HepG2 (cell line): Measurements from ENCODE around the gene MAP3K20. TPM values are rescaled to one million over a fixed set of nuclear protein-coding genes. Genes with fewer than 3 reads are reported as not detected.
A peak's percentile ranks its signal among the peaks of the same experiment; 100 is the strongest.

Experiments used
- ATAC-seq: fragments of 200-7000 bp; cut with Tn5 transposase; 3 replicates; pipeline ENCODE4 v1.9.1; 2020; ENCODE audit warnings: mild to moderate bottlenecking, moderate library complexity
- BruUV-seq: library from RNA; stranded (reverse); fragments of 400-500 nt; replicated peaks from 2 replicates; lab custom pipeline; 2021; lab: Mats Ljungman, UMichigan
- CTCF ChIA-PET: fragments of 300-600 bp; formaldehyde crosslinking; extraction: SDS; loops from one replicate; lab custom pipeline; 2021; ENCODE audit warnings: low total read pairs, inconsistent platforms, low intra/inter-chr PET ratio; lab: Yijun Ruan, JAX
- POLR2A ChIA-PET: fragments of 350-600 bp; sonication (Branson Sonifier 250); formaldehyde crosslinking; loops from one replicate; lab custom pipeline; 2020; ENCODE audit warnings: antibody characterized with exemption, inconsistent platforms; lab: Yijun Ruan, JAX
- DNase-seq: peaks from one replicate; pipeline ENCODE4 v3.0.0-alpha.2; 2015; ENCODE audit warnings: low spot score
- FAIRE-seq: peaks from 3 replicates; lab custom pipeline; 2011; peaks lifted over from hg19 to GRCh38; lab: Jason Lieb, UNC
- H2AFZ ChIP-seq: one replicate; pipeline ENCODE4 v1.6.1; 2011; ENCODE audit warnings: low read length, inconsistent platforms
- H3K27ac ChIP-seq: fragments of 300-600 bp; 3 replicates; pipeline ENCODE4 v1.8.0; 2011; ENCODE audit warnings: mixed run types, mild to moderate bottlenecking, mixed read lengths, low read length, inconsistent platforms; ENCODE audit not compliant: insufficient read depth; ENCODE audit errors: extremely low read length
- H3K27me3 ChIP-seq, 2 experiments: fragments of 200-600 bp in 1 of 2; 2 replicates in 1 of 2; 3 replicates in 1 of 2; pipeline versions ENCODE4 v1.6.0 to v1.8.0; 2011; ENCODE audit warnings: low read length in 2 of 2, mild to moderate bottlenecking in 2 of 2, moderate library complexity in 2 of 2, inconsistent platforms in 1 of 2; ENCODE audit not compliant: insufficient read depth in 2 of 2, control insufficient read depth in 1 of 2
- H3K36me3 ChIP-seq, 2 experiments: fragments of 200-600 bp in 1 of 2; replicated peaks in 1 of 2; 2 replicates in 1 of 2; 3 replicates in 1 of 2; pipeline versions ENCODE4 v1.5.1 to v1.8.0; 2011; ENCODE audit warnings: low read length in 2 of 2, inconsistent platforms in 1 of 2; ENCODE audit not compliant: insufficient read depth in 2 of 2, control insufficient read depth in 1 of 2
- H3K4me1 ChIP-seq: 2 replicates; pipeline ENCODE4 v1.5.1; 2012; ENCODE audit warnings: low read length, inconsistent platforms; ENCODE audit not compliant: insufficient read depth
- H3K4me2 ChIP-seq: 2 replicates; pipeline ENCODE4 v1.6.0; 2011; ENCODE audit warnings: low read depth, low read length, inconsistent platforms
- H3K4me3 ChIP-seq, 3 experiments: fragments of 200-600 bp in 1 of 3; sonication (generic), shearing (Covaris generic) in 1 of 3; replicated peaks in 1 of 3; 2 replicates each; pipeline ENCODE4 v1.5.1; 2011 to 2016; ENCODE audit warnings: low read length in 3 of 3, inconsistent platforms in 2 of 3, low read depth in 2 of 3, mild to moderate bottlenecking in 2 of 3, control low read depth in 1 of 3, mixed read lengths in 1 of 3; ENCODE audit not compliant: insufficient read depth in 1 of 3
- H3K79me2 ChIP-seq: one replicate; pipeline ENCODE4 v1.6.1; 2011; ENCODE audit warnings: low read length, inconsistent platforms; ENCODE audit not compliant: insufficient read depth
- H3K9ac ChIP-seq: 2 replicates; pipeline ENCODE4 v1.6.0; 2011; ENCODE audit warnings: mild to moderate bottlenecking, low read depth, low read length, inconsistent platforms; ENCODE audit not compliant: insufficient read depth
- H3K9me3 ChIP-seq: 2 replicates; pipeline ENCODE4 v1.5.1; 2012; ENCODE audit warnings: mild to moderate bottlenecking, low read length
- H4K20me1 ChIP-seq: 2 replicates; pipeline ENCODE4 v1.6.0; 2011; ENCODE audit warnings: inconsistent platforms, mild to moderate bottlenecking, low read length, moderate library complexity; ENCODE audit not compliant: insufficient read depth
- CBFB ChIP-seq: sonication (generic); formaldehyde crosslinking; IDR thresholded peaks from 2 replicates; pipeline ENCODE4 v1.4.0; 2020; ENCODE audit warnings: missing genetic modification reagents
- ELF3 ChIP-seq: IDR thresholded peaks from 2 replicates; pipeline ENCODE4 v1.6.1; 2016; ENCODE audit warnings: missing genetic modification reagents, missing compliant biosample characterization
- FOXK1 ChIP-seq: sonication (generic); formaldehyde crosslinking; IDR thresholded peaks from 2 replicates; pipeline ENCODE4 v1.4.0; 2020; ENCODE audit warnings: low read depth, missing genetic modification reagents, borderline replicate concordance
- HNRNPUL1 ChIP-seq: fragments of 200-400 bp; formaldehyde crosslinking; IDR thresholded peaks from 2 replicates; pipeline ENCODE4 v1.6.1; 2017; ENCODE audit warnings: low read depth, mild to moderate bottlenecking, low read length, moderate library complexity
- ISL2 ChIP-seq: sonication (generic); formaldehyde crosslinking; IDR thresholded peaks from 2 replicates; pipeline ENCODE4 v1.5.0; 2020; ENCODE audit warnings: missing genetic modification reagents
- KDM4B ChIP-seq: sonication (generic); formaldehyde crosslinking; IDR thresholded peaks from 2 replicates; pipeline ENCODE4 v1.4.0; 2020; ENCODE audit warnings: missing genetic modification reagents
- NFKB2 ChIP-seq: sonication (generic); formaldehyde crosslinking; IDR thresholded peaks from 2 replicates; pipeline ENCODE4 v1.4.0; 2020; ENCODE audit warnings: missing genetic modification reagents, borderline replicate concordance
- NRL ChIP-seq: sonication (generic); formaldehyde crosslinking; IDR thresholded peaks from 2 replicates; pipeline ENCODE4 v1.5.0; 2020; ENCODE audit warnings: missing genetic modification reagents, mild to moderate bottlenecking, moderate library complexity, borderline replicate concordance
- PAX8 ChIP-seq: sonication (generic); formaldehyde crosslinking; IDR thresholded peaks from 2 replicates; pipeline ENCODE4 v1.8.0; 2022; ENCODE audit warnings: mild to moderate bottlenecking, missing genetic modification reagents, borderline replicate concordance
- PREB ChIP-seq: sonication (generic); formaldehyde crosslinking; IDR thresholded peaks from 2 replicates; pipeline ENCODE4 v1.4.0; 2020; ENCODE audit warnings: missing genetic modification reagents
- PRMT3 ChIP-seq: sonication (generic); formaldehyde crosslinking; IDR thresholded peaks from 2 replicates; pipeline ENCODE4 v1.8.1; 2022; ENCODE audit warnings: low read depth, mild to moderate bottlenecking, moderate library complexity, missing genetic modification reagents, borderline replicate concordance
- RARG ChIP-seq: sonication (generic); formaldehyde crosslinking; IDR thresholded peaks from 2 replicates; pipeline ENCODE4 v1.4.0; 2020; ENCODE audit warnings: low read depth, mild to moderate bottlenecking, missing genetic modification reagents
- RBM39 ChIP-seq: fragments of 200-400 bp; formaldehyde crosslinking; IDR thresholded peaks from one replicate; pipeline ENCODE4 v1.6.1; 2018; ENCODE audit warnings: antibody characterized with exemption, mild to moderate bottlenecking, low read depth, low read length; ENCODE audit not compliant: poor library complexity, severe bottlenecking
- RFX3 ChIP-seq: IDR thresholded peaks from 2 replicates; pipeline ENCODE4 v1.6.1; 2016; ENCODE audit warnings: missing biosample characterization, missing genetic modification reagents
- SAP130 ChIP-seq: IDR thresholded peaks from 2 replicates; pipeline ENCODE4 v1.6.1; 2016; ENCODE audit warnings: low read depth
- ZNF143 ChIP-seq: sonication (generic); formaldehyde crosslinking; IDR thresholded peaks from 2 replicates; pipeline ENCODE4 v1.4.0; 2020; ENCODE audit warnings: missing genetic modification reagents
- ZNF337 ChIP-seq: sonication (generic); formaldehyde crosslinking; IDR thresholded peaks from 2 replicates; pipeline ENCODE4 v1.5.1; 2020; ENCODE audit warnings: missing genetic modification reagents, low read depth, mild to moderate bottlenecking, borderline replicate concordance
- ZNF766 ChIP-seq: sonication (generic); formaldehyde crosslinking; IDR thresholded peaks from 2 replicates; pipeline ENCODE4 v1.5.0; 2020; ENCODE audit warnings: missing genetic modification reagents, borderline replicate concordance
- WGBS: methylation state at CpG from one replicate; pipeline ENCODE4 v1.1.6; 2017; ENCODE audit warnings: low lambda C conversion rate; 5-methylcytosine and 5-hydroxymethylcytosine counted together
- in situ Hi-C: cut with HindIII; loops from 2 replicates; pipeline ENCODE4 v1.10.0; 2017; ENCODE audit warnings: low pct_unique_long_range_greater_than_20kb; ENCODE audit not compliant: extremely low pct_ligation_motif_present
- intact Hi-C: fragments of 100-400 bp; cut with micrococcal nuclease; formaldehyde crosslinking; loops from one replicate; pipeline ENCODE4 v1.10.0; 2022; ENCODE audit not compliant: unreplicated experiment
- polyA plus RNA-seq, 8 experiments: library from polyadenylated mRNA; depleted of rRNA in 3 of 8; stranded (reverse) in 7 of 8; unstranded in 1 of 8; fragments of >200 nt; fragmentation: Illumina TruSeq in 4 of 8; extraction: Trizol in 4 of 8; gene quantifications; 2 replicates each; pipeline versions ENCODE4 v1.2.1 to v1.2.3, GENCODE V29; 2011 to 2016; ENCODE audit warnings: low read depth in 4 of 8, missing spikeins in 1 of 8, mixed read lengths in 1 of 8; ENCODE audit not compliant: insufficient read depth in 1 of 8
- total RNA-seq, 5 experiments: library from RNA; depleted of rRNA; stranded (reverse); fragments of >200 nt; fragmentation: Illumina TruSeq; extraction: Trizol; gene quantifications; 2 replicates each; pipeline ENCODE4 v1.2.3, GENCODE V29; 2016; ENCODE audit warnings: low read depth in 1 of 5
- TF ChIP-seq, protein P1 (sequence below): sonication (generic); formaldehyde crosslinking; IDR thresholded peaks from 2 replicates; pipeline ENCODE4 v1.4.0; 2020; ENCODE audit warnings: missing genetic modification reagents, borderline replicate concordance

MAP3K20 gene
- total and polyA plus RNA-seq, 2 of the 13 experiments (the other 11 are each of a cell fraction or from before 2014, with no cell fraction given), result 5.2 to 13.5 TPM

- H3K9me3 ChIP-seq, result no peaks in the 10 kb centered on the region
- FAIRE-seq, result peak; percentile 61
- no peaks in the 10 kb centered on the region for H4K20me1 ChIP-seq
- no peaks in the 10 kb centered on the region for H3K79me2 ChIP-seq
- H3K36me3 ChIP-seq, result no peaks in the 10 kb centered on the region
- peak; percentile 92 for DNase-seq
- no peaks in the 10 kb centered on the region for H3K27me3 ChIP-seq
- peak; percentile 89 for ATAC-seq
- H2AFZ ChIP-seq, result no peak overlapping the region
- H3K4me1 ChIP-seq, result peaks cover 43% of the 10 kb centered on the region
- no TSS peak for BruUV-seq
- intact Hi-C loops (no loop called here), in situ Hi-C loops (no loop called here)
- H3K9ac ChIP-seq, result no peak overlapping the region
- peak overlapping the region; percentile 32 for H3K27ac ChIP-seq
- no peak overlapping the region for H3K4me3 ChIP-seq
- ChIA-PET CTCF (no interaction called here), POLR2A (interaction anchor here (0.9 to 1.7 kb wide), 5 partner anchors 9 to 82 kb away, joined by 3 to 12 read pairs (median 4); no protein-coding TSS in a partner anchor)
- whole genome bisulfite sequencing, result 5% methylated on average over 4 of the region's 4 CpGs
- H3K4me2 ChIP-seq, result peak overlapping the region; percentile 50
- 0 out of 2 replicates have a peak, but pooled peaks have one; percentile 62 for TF ChIP-seq ZNF766
- no peak for TF ChIP-seq PRMT3 (CRISPR knock-in tag)
- TF ChIP-seq RARG (CRISPR knock-in tag), result no peak
- 0 out of 2 replicates have a peak, but pooled peaks have one; percentile 46 for TF ChIP-seq FOXK1
- no peak for TF ChIP-seq ZNF143 (CRISPR knock-in tag)
- TF ChIP-seq HNRNPUL1, result no peak
- 0 out of 2 replicates have a peak, but pooled peaks have one; percentile 50 for TF ChIP-seq SAP130 (CRISPR knock-in tag)
- no peak for TF ChIP-seq KDM4B
- no peak for TF ChIP-seq PAX8 (CRISPR knock-in tag)
- TF ChIP-seq NRL, result no peak
- TF ChIP-seq ISL2, result no peak
- TF ChIP-seq ELF3 (CRISPR knock-in tag), result peak; percentile 65
- TF ChIP-seq, protein P1, sequence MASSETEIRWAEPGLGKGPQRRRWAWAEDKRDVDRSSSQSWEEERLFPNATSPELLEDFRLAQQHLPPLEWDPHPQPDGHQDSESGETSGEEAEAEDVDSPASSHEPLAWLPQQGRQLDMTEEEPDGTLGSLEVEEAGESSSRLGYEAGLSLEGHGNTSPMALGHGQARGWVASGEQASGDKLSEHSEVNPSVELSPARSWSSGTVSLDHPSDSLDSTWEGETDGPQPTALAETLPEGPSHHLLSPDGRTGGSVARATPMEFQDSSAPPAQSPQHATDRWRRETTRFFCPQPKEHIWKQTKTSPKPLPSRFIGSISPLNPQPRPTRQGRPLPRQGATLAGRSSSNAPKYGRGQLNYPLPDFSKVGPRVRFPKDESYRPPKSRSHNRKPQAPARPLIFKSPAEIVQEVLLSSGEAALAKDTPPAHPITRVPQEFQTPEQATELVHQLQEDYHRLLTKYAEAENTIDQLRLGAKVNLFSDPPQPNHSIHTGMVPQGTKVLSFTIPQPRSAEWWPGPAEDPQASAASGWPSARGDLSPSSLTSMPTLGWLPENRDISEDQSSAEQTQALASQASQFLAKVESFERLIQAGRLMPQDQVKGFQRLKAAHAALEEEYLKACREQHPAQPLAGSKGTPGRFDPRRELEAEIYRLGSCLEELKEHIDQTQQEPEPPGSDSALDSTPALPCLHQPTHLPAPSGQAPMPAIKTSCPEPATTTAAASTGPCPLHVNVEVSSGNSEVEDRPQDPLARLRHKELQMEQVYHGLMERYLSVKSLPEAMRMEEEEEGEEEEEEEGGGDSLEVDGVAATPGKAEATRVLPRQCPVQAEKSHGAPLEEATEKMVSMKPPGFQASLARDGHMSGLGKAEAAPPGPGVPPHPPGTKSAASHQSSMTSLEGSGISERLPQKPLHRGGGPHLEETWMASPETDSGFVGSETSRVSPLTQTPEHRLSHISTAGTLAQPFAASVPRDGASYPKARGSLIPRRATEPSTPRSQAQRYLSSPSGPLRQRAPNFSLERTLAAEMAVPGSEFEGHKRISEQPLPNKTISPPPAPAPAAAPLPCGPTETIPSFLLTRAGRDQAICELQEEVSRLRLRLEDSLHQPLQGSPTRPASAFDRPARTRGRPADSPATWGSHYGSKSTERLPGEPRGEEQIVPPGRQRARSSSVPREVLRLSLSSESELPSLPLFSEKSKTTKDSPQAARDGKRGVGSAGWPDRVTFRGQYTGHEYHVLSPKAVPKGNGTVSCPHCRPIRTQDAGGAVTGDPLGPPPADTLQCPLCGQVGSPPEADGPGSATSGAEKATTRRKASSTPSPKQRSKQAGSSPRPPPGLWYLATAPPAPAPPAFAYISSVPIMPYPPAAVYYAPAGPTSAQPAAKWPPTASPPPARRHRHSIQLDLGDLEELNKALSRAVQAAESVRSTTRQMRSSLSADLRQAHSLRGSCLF (CRISPR knock-in tag), result no peak
- TF ChIP-seq RFX3 (CRISPR knock-in tag), result no peak
- TF ChIP-seq ZNF337 (CRISPR knock-in tag), result no peak
- TF ChIP-seq PREB (CRISPR knock-in tag), result no peak
- no peak for TF ChIP-seq RBM39
- no peak for TF ChIP-seq NFKB2
- no peak for TF ChIP-seq CBFB (CRISPR knock-in tag)
Measured at GRCh38 chr2:173048897-173049661, 26.6 kb upstream of the MAP3K20 start.
